HepG2 (cell line): ENCODE results near the gene NEDD4L. TPM values are rescaled to one million over a fixed set of nuclear protein-coding genes. Genes with fewer than 3 reads are reported as not detected.

Experiments used
- ATAC-seq: fragments of 200-7000 bp; cut with Tn5 transposase; 3 replicates; pipeline ENCODE4 v1.9.1; 2020; ENCODE audit warnings: mild to moderate bottlenecking, moderate library complexity
- BruUV-seq: library from RNA; stranded (reverse); fragments of 400-500 nt; replicated peaks from 2 replicates; lab custom pipeline; 2021; lab: Mats Ljungman, UMichigan
- CTCF ChIA-PET: fragments of 300-600 bp; formaldehyde crosslinking; extraction: SDS; loops from one replicate; lab custom pipeline; 2021; ENCODE audit warnings: low total read pairs, inconsistent platforms, low intra/inter-chr PET ratio; lab: Yijun Ruan, JAX
- POLR2A ChIA-PET: fragments of 350-600 bp; sonication (Branson Sonifier 250); formaldehyde crosslinking; loops from one replicate; lab custom pipeline; 2020; ENCODE audit warnings: antibody characterized with exemption, inconsistent platforms; lab: Yijun Ruan, JAX
- DNase-seq: peaks from one replicate; pipeline ENCODE4 v3.0.0-alpha.2; 2015; ENCODE audit warnings: low spot score
- FAIRE-seq: peaks from 3 replicates; lab custom pipeline; 2011; peaks lifted over from hg19 to GRCh38; lab: Jason Lieb, UNC
- H2AFZ ChIP-seq: one replicate; pipeline ENCODE4 v1.6.1; 2011; ENCODE audit warnings: low read length, inconsistent platforms
- H3K27ac ChIP-seq: fragments of 300-600 bp; 3 replicates; pipeline ENCODE4 v1.8.0; 2011; ENCODE audit warnings: mixed run types, mild to moderate bottlenecking, mixed read lengths, low read length, inconsistent platforms; ENCODE audit not compliant: insufficient read depth; ENCODE audit errors: extremely low read length
- H3K27me3 ChIP-seq, 2 experiments: fragments of 200-600 bp in 1 of 2; 2 replicates in 1 of 2; 3 replicates in 1 of 2; pipeline versions ENCODE4 v1.6.0 to v1.8.0; 2011; ENCODE audit warnings: low read length in 2 of 2, mild to moderate bottlenecking in 2 of 2, moderate library complexity in 2 of 2, inconsistent platforms in 1 of 2; ENCODE audit not compliant: insufficient read depth in 2 of 2, control insufficient read depth in 1 of 2
- H3K36me3 ChIP-seq, 2 experiments: fragments of 200-600 bp in 1 of 2; replicated peaks in 1 of 2; 2 replicates in 1 of 2; 3 replicates in 1 of 2; pipeline versions ENCODE4 v1.5.1 to v1.8.0; 2011; ENCODE audit warnings: low read length in 2 of 2, inconsistent platforms in 1 of 2; ENCODE audit not compliant: insufficient read depth in 2 of 2, control insufficient read depth in 1 of 2
- H3K4me1 ChIP-seq: 2 replicates; pipeline ENCODE4 v1.5.1; 2012; ENCODE audit warnings: low read length, inconsistent platforms; ENCODE audit not compliant: insufficient read depth
- H3K4me2 ChIP-seq: 2 replicates; pipeline ENCODE4 v1.6.0; 2011; ENCODE audit warnings: low read depth, low read length, inconsistent platforms
- H3K4me3 ChIP-seq, 3 experiments: fragments of 200-600 bp in 1 of 3; sonication (generic), shearing (Covaris generic) in 1 of 3; replicated peaks in 1 of 3; 2 replicates each; pipeline ENCODE4 v1.5.1; 2011 to 2016; ENCODE audit warnings: low read length in 3 of 3, inconsistent platforms in 2 of 3, low read depth in 2 of 3, mild to moderate bottlenecking in 2 of 3, control low read depth in 1 of 3, mixed read lengths in 1 of 3; ENCODE audit not compliant: insufficient read depth in 1 of 3
- H3K79me2 ChIP-seq: one replicate; pipeline ENCODE4 v1.6.1; 2011; ENCODE audit warnings: low read length, inconsistent platforms; ENCODE audit not compliant: insufficient read depth
- H3K9ac ChIP-seq: 2 replicates; pipeline ENCODE4 v1.6.0; 2011; ENCODE audit warnings: mild to moderate bottlenecking, low read depth, low read length, inconsistent platforms; ENCODE audit not compliant: insufficient read depth
- H3K9me3 ChIP-seq: 2 replicates; pipeline ENCODE4 v1.5.1; 2012; ENCODE audit warnings: mild to moderate bottlenecking, low read length
- H4K20me1 ChIP-seq: 2 replicates; pipeline ENCODE4 v1.6.0; 2011; ENCODE audit warnings: inconsistent platforms, mild to moderate bottlenecking, low read length, moderate library complexity; ENCODE audit not compliant: insufficient read depth
- AGO1 ChIP-seq: fragments of 200-400 bp; formaldehyde crosslinking; IDR thresholded peaks from 2 replicates; pipeline ENCODE4 v1.6.1; 2017; ENCODE audit warnings: mild to moderate bottlenecking, low read depth, low read length, moderate library complexity; ENCODE audit not compliant: poor library complexity, severe bottlenecking
- AKAP8 ChIP-seq: sonication (generic); formaldehyde crosslinking; IDR thresholded peaks from 2 replicates; pipeline ENCODE4 v1.5.1; 2020; ENCODE audit warnings: mild to moderate bottlenecking, missing genetic modification reagents
- ELF1 ChIP-seq: sonication (generic); formaldehyde crosslinking; IDR thresholded peaks from 2 replicates; pipeline ENCODE4 v1.4.0; 2020; ENCODE audit warnings: missing genetic modification reagents
- MTF2 ChIP-seq: sonication (generic); formaldehyde crosslinking; IDR thresholded peaks from 2 replicates; pipeline ENCODE4 v1.5.0; 2020; ENCODE audit warnings: missing genetic modification reagents, borderline replicate concordance
- NKX3-1 ChIP-seq: sonication (generic); formaldehyde crosslinking; IDR thresholded peaks from 2 replicates; pipeline ENCODE4 v1.5.0; 2020; ENCODE audit warnings: missing genetic modification reagents
- PHF20 ChIP-seq: sonication (generic); formaldehyde crosslinking; IDR thresholded peaks from 2 replicates; pipeline ENCODE4 v1.5.0; 2020; ENCODE audit warnings: mild to moderate bottlenecking, missing genetic modification reagents
- TRIM24 ChIP-seq: sonication (generic); formaldehyde crosslinking; IDR thresholded peaks from 2 replicates; pipeline ENCODE4 v1.8.0; 2022; ENCODE audit warnings: mild to moderate bottlenecking, missing genetic modification reagents
- ZFP62 ChIP-seq: sonication (generic); formaldehyde crosslinking; IDR thresholded peaks from 2 replicates; pipeline ENCODE4 v1.4.0; 2020; ENCODE audit warnings: missing genetic modification reagents
- ZHX2 ChIP-seq, 2 experiments: sonication (generic) in 1 of 2; formaldehyde crosslinking in 1 of 2; IDR thresholded peaks; 2 replicates each; pipeline versions ENCODE4 v1.6.1 to v1.9.0; 2014 to 2022; ENCODE audit warnings: antibody characterized with exemption in 1 of 2, borderline replicate concordance in 1 of 2, inconsistent platforms in 1 of 2, low read depth in 1 of 2, missing genetic modification reagents in 1 of 2
- ZNF362 ChIP-seq: sonication (generic); formaldehyde crosslinking; IDR thresholded peaks from 2 replicates; pipeline ENCODE4 v1.4.0; 2020; ENCODE audit warnings: missing genetic modification reagents, mild to moderate bottlenecking, borderline replicate concordance
- ZNF496 ChIP-seq: sonication (generic); formaldehyde crosslinking; IDR thresholded peaks from 2 replicates; pipeline ENCODE4 v1.8.1; 2023; ENCODE audit warnings: mild to moderate bottlenecking, moderate library complexity, missing genetic modification reagents; ENCODE audit not compliant: insufficient replicate concordance
- ZNF574 ChIP-seq: sonication (generic); formaldehyde crosslinking; IDR thresholded peaks from 2 replicates; pipeline ENCODE4 v1.4.0; 2020; ENCODE audit warnings: missing genetic modification reagents
- WGBS: methylation state at CpG from one replicate; pipeline ENCODE4 v1.1.6; 2017; ENCODE audit warnings: low lambda C conversion rate; 5-methylcytosine and 5-hydroxymethylcytosine counted together
- in situ Hi-C: cut with HindIII; loops from 2 replicates; pipeline ENCODE4 v1.10.0; 2017; ENCODE audit warnings: low pct_unique_long_range_greater_than_20kb; ENCODE audit not compliant: extremely low pct_ligation_motif_present
- intact Hi-C: fragments of 100-400 bp; cut with micrococcal nuclease; formaldehyde crosslinking; loops from one replicate; pipeline ENCODE4 v1.10.0; 2022; ENCODE audit not compliant: unreplicated experiment
- polyA plus RNA-seq, 8 experiments: library from polyadenylated mRNA; depleted of rRNA in 3 of 8; stranded (reverse) in 7 of 8; unstranded in 1 of 8; fragments of >200 nt; fragmentation: Illumina TruSeq in 4 of 8; extraction: Trizol in 4 of 8; gene quantifications; 2 replicates each; pipeline versions ENCODE4 v1.2.1 to v1.2.3, GENCODE V29; 2011 to 2016; ENCODE audit warnings: low read depth in 4 of 8, missing spikeins in 1 of 8, mixed read lengths in 1 of 8; ENCODE audit not compliant: insufficient read depth in 1 of 8
- total RNA-seq, 5 experiments: library from RNA; depleted of rRNA; stranded (reverse); fragments of >200 nt; fragmentation: Illumina TruSeq; extraction: Trizol; gene quantifications; 2 replicates each; pipeline ENCODE4 v1.2.3, GENCODE V29; 2016; ENCODE audit warnings: low read depth in 1 of 5

Gene NEDD4L
- total and polyA plus RNA-seq, 2 of the 13 experiments (the other 11 are each of a cell fraction or from before 2014, with no cell fraction given): 168 to 390 TPM

- no peak for TF ChIP-seq AGO1
- no peak for TF ChIP-seq NKX3-1 (CRISPR knock-in tag)
- no peak for TF ChIP-seq AKAP8 (CRISPR knock-in tag)
- no peak for TF ChIP-seq ZNF496 (CRISPR knock-in tag)
- no peak for TF ChIP-seq ELF1 (CRISPR knock-in tag)
- TF ChIP-seq ZFP62 (CRISPR knock-in tag): no peak
- no peak for TF ChIP-seq TRIM24 (CRISPR knock-in tag)
- TF ChIP-seq MTF2 (CRISPR knock-in tag): no peak
- TF ChIP-seq ZNF362: no peak
These were observed 118.1 kb downstream of the NEDD4L start (continued) for GRCh38 chr18:58162127-58162526.

- peaks cover 0 to 3% of the 10 kb centered on the region in 2 experiments; a peak in 1 of 5 replicates for H3K36me3 ChIP-seq
- H3K4me1 ChIP-seq: no peaks in the 10 kb centered on the region
- no peaks in the 10 kb centered on the region for H3K9me3 ChIP-seq
- CTCF ChIA-PET: no interaction called here
- no peaks in the 10 kb centered on the region for H3K27me3 ChIP-seq
- H3K27ac ChIP-seq: no peak overlapping the region
- peaks cover 5% of the 10 kb centered on the region for H3K79me2 ChIP-seq
- no peaks in the 10 kb centered on the region for H4K20me1 ChIP-seq
- BruUV-seq: no TSS peak
- no peak overlapping the region for H3K9ac ChIP-seq
- intact Hi-C loops (no loop called here), in situ Hi-C loops (no loop called here)
- 100% methylated on average over 5 of the region's 6 CpGs for WGBS
- POLR2A ChIA-PET: no interaction called here
- H3K4me2 ChIP-seq: no peak overlapping the region
- DNase-seq (no peak), FAIRE-seq (no peak), ATAC-seq (no peak)
- no peak overlapping the region for H3K4me3 ChIP-seq
- no peak overlapping the region for H2AFZ ChIP-seq
- TF ChIP-seq PHF20: no peak
- TF ChIP-seq ZHX2 (IDR thresholded peaks at IDR 0.05; ENCODE audit: low read depth): no peak
- no peak for TF ChIP-seq ZHX2 (CRISPR knock-in tag; IDR thresholded peaks at IDR 0.05; ENCODE audit: borderline replicate concordance)
- TF ChIP-seq ZNF574: no peak
These were observed 119.1 kb downstream of the NEDD4L start for GRCh38 chr18:58163004-58163590.
